ENCODE results near the gene ZDHHC22.

The ZDHHC22 gene

GRCh38 chr14:77109656-77110055, 31.9 kb downstream of the ZDHHC22 start:
- no peaks in the 10 kb centered on the region for H3K27me3 ChIP-seq (replicated peaks; ENCODE audit: control insufficient read depth, insufficient read depth, low read length)
- no peak overlapping the region for H3K4me3 ChIP-seq (ENCODE audit: low read length)

DNA sequence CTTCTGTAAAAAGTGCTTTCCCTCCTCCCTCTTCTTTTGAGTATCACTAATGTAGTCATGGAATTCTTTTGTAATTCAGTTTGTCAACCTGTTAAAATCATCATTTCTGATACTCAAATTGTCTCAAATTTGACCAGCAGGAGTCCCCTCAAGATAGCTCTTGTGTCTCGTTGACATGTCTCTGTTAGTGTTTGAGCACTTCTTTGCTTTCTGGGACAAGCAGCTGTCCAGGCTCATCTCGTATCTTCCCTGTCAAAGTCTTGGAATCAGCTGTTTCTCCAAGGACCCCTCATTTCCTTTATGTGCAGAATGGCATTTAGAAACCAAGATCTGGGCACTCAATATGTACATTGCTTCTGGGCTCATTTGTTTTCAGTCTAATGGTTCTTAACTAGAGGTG, 32.8 kb downstream of the ZDHHC22 start:
- no peak for DNase-seq (ENCODE audit: low read depth)
- Histone ChIP-seq H3K36me3 (ENCODE audit: control insufficient read depth, insufficient read depth, low read length, severe bottlenecking) (peaks cover 59% of the 10 kb centered on the region), H3K9me3 (ENCODE audit: control insufficient read depth, low read length) (no peaks in the 10 kb centered on the region), H3K9ac (ENCODE audit: low read length) (no peak overlapping the region), H3K27me3 (replicated peaks; ENCODE audit: control insufficient read depth, insufficient read depth, low read length) (no peaks in the 10 kb centered on the region), H3K4me1 (ENCODE audit: control insufficient read depth, insufficient read depth, low read length) (peaks cover 27% of the 10 kb centered on the region), H3K4me3 (ENCODE audit: low read length) (no peak overlapping the region)

More at GRCh38 chr14:77109656-77110055, 31.9 kb downstream of the ZDHHC22 start:
- H3K4me1 ChIP-seq (ENCODE audit: control insufficient read depth, insufficient read depth, low read length) = peaks cover 19% of the 10 kb centered on the region
- H3K9me3 ChIP-seq (ENCODE audit: control insufficient read depth, low read length) = no peaks in the 10 kb centered on the region
- peaks cover 68% of the 10 kb centered on the region for H3K36me3 ChIP-seq (ENCODE audit: control insufficient read depth, insufficient read depth, low read length, severe bottlenecking)
- DNase-seq (ENCODE audit: low read depth) = no peak
- H3K9ac ChIP-seq (ENCODE audit: low read length) = no peak overlapping the region

GRCh38 chr14:77107228-77107627, 34.4 kb downstream of the ZDHHC22 start:
- peak; percentile 16 for DNase-seq (ENCODE audit: low read depth)
- Histone ChIP-seq H3K9ac (ENCODE audit: low read length) (no peak overlapping the region), H3K36me3 (ENCODE audit: control insufficient read depth, insufficient read depth, low read length, severe bottlenecking) (peaks cover 47% of the 10 kb centered on the region), H3K4me1 (ENCODE audit: control insufficient read depth, insufficient read depth, low read length) (peaks cover 37% of the 10 kb centered on the region), H3K4me3 (ENCODE audit: low read length) (no peak overlapping the region), H3K9me3 (ENCODE audit: control insufficient read depth, low read length) (no peaks in the 10 kb centered on the region), H3K27me3 (replicated peaks; ENCODE audit: control insufficient read depth, insufficient read depth, low read length) (no peaks in the 10 kb centered on the region)

DNA sequence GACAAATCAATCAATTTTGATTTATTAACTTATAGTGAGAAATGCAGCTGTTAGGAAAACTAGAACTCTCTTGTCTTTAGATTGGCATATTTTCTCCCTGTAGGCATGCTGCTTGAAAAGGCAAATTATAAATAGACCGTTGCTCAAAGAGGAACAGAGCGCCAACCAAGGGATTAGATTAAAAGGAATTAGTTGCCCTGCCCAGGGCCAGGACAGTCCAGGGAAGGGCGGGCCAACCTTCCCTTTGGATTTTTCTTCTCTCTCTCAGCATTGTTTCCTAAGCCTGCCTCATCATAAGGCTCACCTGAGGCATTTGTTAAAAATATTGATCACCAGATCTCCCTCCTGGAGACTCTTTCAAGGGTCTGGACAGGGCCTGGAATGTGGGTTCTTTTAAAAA, 34.9 kb downstream of the ZDHHC22 start:
- Histone ChIP-seq H3K9ac (ENCODE audit: low read length) (no peak overlapping the region), H3K9me3 (ENCODE audit: control insufficient read depth, low read length) (no peaks in the 10 kb centered on the region), H3K27me3 (replicated peaks; ENCODE audit: control insufficient read depth, insufficient read depth, low read length) (no peaks in the 10 kb centered on the region), H3K36me3 (ENCODE audit: control insufficient read depth, insufficient read depth, low read length, severe bottlenecking) (peaks cover 43% of the 10 kb centered on the region), H3K4me1 (ENCODE audit: control insufficient read depth, insufficient read depth, low read length) (peaks cover 37% of the 10 kb centered on the region), H3K4me3 (ENCODE audit: low read length) (no peak overlapping the region)
- DNase-seq (ENCODE audit: low read depth) = no peak

DNA sequence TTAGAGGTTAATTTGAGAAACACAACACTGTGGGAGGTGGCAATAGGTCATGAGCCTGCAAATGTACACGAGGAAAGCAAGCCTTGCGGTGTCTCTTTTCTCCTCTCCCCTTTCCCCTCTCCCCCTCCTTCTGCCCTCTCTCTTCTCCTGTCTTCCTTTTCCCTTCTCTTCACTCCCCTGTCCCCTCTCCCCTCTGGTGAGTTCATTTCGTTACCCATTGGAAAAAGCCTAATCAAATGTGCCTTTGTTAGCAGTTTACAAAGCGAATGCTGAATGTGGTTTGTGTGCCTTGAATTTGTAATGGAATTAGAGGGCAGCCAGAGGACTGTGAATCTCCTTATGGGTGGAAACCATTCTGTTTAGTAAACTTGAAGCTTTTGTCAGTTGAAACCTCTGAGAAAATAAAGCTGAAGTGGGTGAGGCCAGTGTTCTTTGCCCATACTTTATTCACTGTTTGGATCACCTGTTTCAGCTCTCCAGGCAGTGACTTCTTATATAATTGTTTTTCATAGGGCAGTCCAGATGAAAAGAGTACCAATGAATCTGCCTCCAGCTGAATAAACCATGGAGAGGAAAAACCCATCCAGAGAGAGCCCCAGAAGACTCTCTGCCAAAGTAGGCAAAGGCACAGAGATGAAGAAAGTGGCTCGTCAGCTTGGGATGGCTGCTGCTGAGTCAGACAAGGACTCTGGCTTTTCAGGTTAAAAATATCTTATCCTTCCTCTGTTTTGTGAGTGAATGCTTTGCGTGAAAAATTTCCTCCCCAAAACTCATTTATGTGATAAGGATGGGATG, 36.2 kb downstream of the ZDHHC22 start:
- H3K4me1 ChIP-seq (ENCODE audit: control insufficient read depth, insufficient read depth, low read length) = peaks cover 33% of the 10 kb centered on the region
- no peak for DNase-seq (ENCODE audit: low read depth)

GRCh38 chr14:77104393-77104792, 37.2 kb downstream of the ZDHHC22 start:
- Histone ChIP-seq H3K9me3 (ENCODE audit: control insufficient read depth, low read length) (no peaks in the 10 kb centered on the region), H3K4me1 (ENCODE audit: control insufficient read depth, insufficient read depth, low read length) (peaks cover 39% of the 10 kb centered on the region), H3K9ac (ENCODE audit: low read length) (no peak overlapping the region), H3K4me3 (ENCODE audit: low read length) (no peak overlapping the region), H3K27me3 (replicated peaks; ENCODE audit: control insufficient read depth, insufficient read depth, low read length) (no peaks in the 10 kb centered on the region), H3K36me3 (ENCODE audit: control insufficient read depth, insufficient read depth, low read length, severe bottlenecking) (peaks cover 35% of the 10 kb centered on the region)
- no peak for DNase-seq (ENCODE audit: low read depth)

More for the DNA sequence above, 36.2 kb downstream of the ZDHHC22 start:
- Histone ChIP-seq H3K36me3 (ENCODE audit: control insufficient read depth, insufficient read depth, low read length, severe bottlenecking) (peaks cover 43% of the 10 kb centered on the region), H3K9me3 (ENCODE audit: control insufficient read depth, low read length) (no peaks in the 10 kb centered on the region), H3K4me3 (ENCODE audit: low read length) (no peak overlapping the region), H3K27me3 (replicated peaks; ENCODE audit: control insufficient read depth, insufficient read depth, low read length) (no peaks in the 10 kb centered on the region), H3K9ac (ENCODE audit: low read length) (no peak overlapping the region)

GRCh38 chr14:77103951-77104350, 37.6 kb downstream of the ZDHHC22 start:
- H3K4me1 ChIP-seq (ENCODE audit: control insufficient read depth, insufficient read depth, low read length) = peaks cover 43% of the 10 kb centered on the region
- H3K9ac ChIP-seq (ENCODE audit: low read length) = no peak overlapping the region
- DNase-seq (ENCODE audit: low read depth) = no peak
- no peak overlapping the region for H3K4me3 ChIP-seq (ENCODE audit: low read length)
- H3K36me3 ChIP-seq (ENCODE audit: control insufficient read depth, insufficient read depth, low read length, severe bottlenecking) = peaks cover 31% of the 10 kb centered on the region
- H3K27me3 ChIP-seq (replicated peaks; ENCODE audit: control insufficient read depth, insufficient read depth, low read length) = no peaks in the 10 kb centered on the region
- no peaks in the 10 kb centered on the region for H3K9me3 ChIP-seq (ENCODE audit: control insufficient read depth, low read length)

GRCh38 chr14:77103475-77103874, 38.1 kb downstream of the ZDHHC22 start:
- Histone ChIP-seq H3K4me1 (ENCODE audit: control insufficient read depth, insufficient read depth, low read length) (peaks cover 45% of the 10 kb centered on the region), H3K27me3 (replicated peaks; ENCODE audit: control insufficient read depth, insufficient read depth, low read length) (no peaks in the 10 kb centered on the region), H3K9me3 (ENCODE audit: control insufficient read depth, low read length) (no peaks in the 10 kb centered on the region), H3K36me3 (ENCODE audit: control insufficient read depth, insufficient read depth, low read length, severe bottlenecking) (peaks cover 26% of the 10 kb centered on the region), H3K9ac (ENCODE audit: low read length) (no peak overlapping the region), H3K4me3 (ENCODE audit: low read length) (no peak overlapping the region)
- no peak for DNase-seq (ENCODE audit: low read depth)

DNA sequence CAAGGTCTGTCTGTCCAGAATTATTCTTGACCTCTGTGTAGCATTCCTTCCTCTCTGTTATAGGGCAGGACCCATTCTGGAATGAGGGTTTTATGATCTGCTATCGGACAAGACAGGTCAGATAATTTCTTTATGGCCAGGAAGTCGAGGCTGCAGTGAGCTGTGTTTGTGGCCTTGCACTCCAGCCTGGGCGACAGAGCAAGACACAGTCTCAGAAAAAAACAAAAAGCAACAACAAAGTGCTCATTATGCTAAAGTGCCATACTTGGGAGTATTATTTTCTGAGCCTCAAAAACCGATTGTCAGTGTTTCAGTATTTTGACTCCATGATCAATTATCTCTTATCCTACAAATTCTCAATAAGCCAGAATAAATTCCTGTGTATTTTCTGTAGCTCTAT, 39.4 kb downstream of the ZDHHC22 start:
- Histone ChIP-seq H3K36me3 (ENCODE audit: control insufficient read depth, insufficient read depth, low read length, severe bottlenecking) (peaks cover 15% of the 10 kb centered on the region), H3K9ac (ENCODE audit: low read length) (no peak overlapping the region), H3K9me3 (ENCODE audit: control insufficient read depth, low read length) (no peaks in the 10 kb centered on the region), H3K4me3 (ENCODE audit: low read length) (no peak overlapping the region), H3K27me3 (replicated peaks; ENCODE audit: control insufficient read depth, insufficient read depth, low read length) (no peaks in the 10 kb centered on the region), H3K4me1 (ENCODE audit: control insufficient read depth, insufficient read depth, low read length) (peaks cover 40% of the 10 kb centered on the region)
- DNase-seq (ENCODE audit: low read depth) = no peak

DNA sequence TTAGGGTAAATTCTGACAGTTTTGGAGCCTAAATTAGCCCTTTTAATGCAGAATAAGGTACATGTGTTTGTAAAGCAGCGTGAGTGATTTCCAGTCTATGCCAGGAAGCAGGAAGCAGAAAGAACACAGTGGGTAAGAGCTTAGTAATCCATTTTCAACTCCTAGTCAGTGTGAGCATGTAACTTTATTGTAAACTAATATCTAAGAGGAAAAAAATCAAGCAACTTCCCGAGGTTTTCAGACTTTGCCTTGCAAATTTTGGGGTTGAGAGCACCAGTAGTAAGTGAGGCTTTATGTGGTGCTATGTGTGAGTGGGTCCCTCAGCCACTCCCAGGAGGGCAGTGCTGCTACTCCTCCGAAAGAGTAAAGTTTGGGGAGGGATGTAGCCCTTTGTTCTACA, 40.6 kb downstream of the ZDHHC22 start:
- Histone ChIP-seq H3K27me3 (replicated peaks; ENCODE audit: control insufficient read depth, insufficient read depth, low read length) (no peaks in the 10 kb centered on the region), H3K4me3 (ENCODE audit: low read length) (no peak overlapping the region), H3K4me1 (ENCODE audit: control insufficient read depth, insufficient read depth, low read length) (peaks cover 45% of the 10 kb centered on the region), H3K9me3 (ENCODE audit: control insufficient read depth, low read length) (no peaks in the 10 kb centered on the region), H3K36me3 (ENCODE audit: control insufficient read depth, insufficient read depth, low read length, severe bottlenecking) (peaks cover 3% of the 10 kb centered on the region), H3K9ac (ENCODE audit: low read length) (no peak overlapping the region)
- no peak for DNase-seq (ENCODE audit: low read depth)

- DNase-seq (ENCODE audit: low read depth) = peak; percentile 81
- Histone ChIP-seq H3K9ac (ENCODE audit: low read length) (peak overlapping the region; percentile 98), H3K4me1 (ENCODE audit: control insufficient read depth, insufficient read depth, low read length) (peaks cover 45% of the 10 kb centered on the region), H3K27me3 (replicated peaks; ENCODE audit: control insufficient read depth, insufficient read depth, low read length) (no peaks in the 10 kb centered on the region), H3K36me3 (ENCODE audit: control insufficient read depth, insufficient read depth, low read length, severe bottlenecking) (no peaks in the 10 kb centered on the region), H3K4me3 (ENCODE audit: low read length) (peak overlapping the region; percentile 99), H3K9me3 (ENCODE audit: control insufficient read depth, low read length) (no peaks in the 10 kb centered on the region)
These were observed 42.0 kb downstream of the ZDHHC22 start for GRCh38 chr14:77099425-77100167.
